Left lung (tissue), 10 donors: ENCODE measurements around the gene CCDC154. TPM values are rescaled to one million over a fixed set of nuclear protein-coding genes. Genes with fewer than 3 reads are reported as not detected.
A peak's percentile ranks its signal among the peaks of the same experiment; 100 is the strongest.

Source experiments
- ATAC-seq: fragments of 200-7000 bp; cut with Tn5 transposase; one replicate; pipeline ENCODE4 v1.9.1; 2020; ENCODE audit warnings: moderate library complexity
- DNase-seq, 4 donors: peaks; one replicate each; pipeline ENCODE4 v3.0.0-alpha.2; 2013 to 2020
- H3K27ac ChIP-seq, 2 donors: fragments of 200-600 bp; sonication (generic) in 1 of 2; one replicate each; pipeline versions ENCODE4 v1.5.0 to v1.8.0; 2020 to 2021
- H3K27me3 ChIP-seq, 2 donors: fragments of 200-600 bp; sonication (generic) in 1 of 2; one replicate each; pipeline versions ENCODE4 v1.5.0 to v1.8.0; 2020 to 2021
- H3K36me3 ChIP-seq, 2 donors: fragments of 200-600 bp; sonication (generic) in 1 of 2; one replicate each; pipeline versions ENCODE4 v1.5.0 to v1.8.0; 2020 to 2021
- H3K4me1 ChIP-seq, 2 donors: fragments of 200-600 bp; one replicate each; pipeline ENCODE4 v1.8.0; 2021
- H3K4me3 ChIP-seq, 2 donors: fragments of 200-600 bp; sonication (generic) in 1 of 2; one replicate each; pipeline versions ENCODE4 v1.5.0 to v1.8.0; 2020 to 2021; ENCODE audit warnings: mild to moderate bottlenecking in 1 of 2
- H3K9me3 ChIP-seq, 2 donors: fragments of 200-600 bp; sonication (generic) in 1 of 2; one replicate each; pipeline versions ENCODE4 v1.5.0 to v1.8.0; 2020 to 2021
- intact Hi-C, 2 donors: fragments of 100-400 bp; cut with DNase I; formaldehyde crosslinking; loops; one replicate each; pipeline versions ENCODE4 v1.11.2 to v1.14.2; 2022
- polyA plus RNA-seq, 6 donors: library from polyadenylated mRNA; unstranded; fragments of 120-200 nt; gene quantifications; one replicate each; pipeline ENCODE4 v1.2.1, GENCODE V29; 2013; ENCODE audit not compliant: insufficient read length in 6 of 6
- total RNA-seq, 2 donors: library from RNA; stranded (reverse); fragmentation: NEBNext Ultra II Directional; extraction: Animal tissue kit (Norgen Biotek cat#: 25700); gene quantifications; one replicate each; pipeline ENCODE4 v1.2.1, GENCODE V29; 2021
- TF ChIP-seq, protein P1 (sequence below), 2 donors: fragments of 200-600 bp; sonication (generic) in 1 of 2; IDR thresholded peaks; one replicate each; pipeline versions ENCODE4 v1.5.0 to v1.8.0; 2021; ENCODE audit warnings: antibody characterized with exemption in 2 of 2
- donor health status: DM: no; HTN: yes; CAD: no.
- donor health status: DM: no; HTN: no; CAD: no.

Gene CCDC154
- total and polyA plus RNA-seq, 8 donors: 1.5 to 11.8 (median 7.1) TPM

DNA sequence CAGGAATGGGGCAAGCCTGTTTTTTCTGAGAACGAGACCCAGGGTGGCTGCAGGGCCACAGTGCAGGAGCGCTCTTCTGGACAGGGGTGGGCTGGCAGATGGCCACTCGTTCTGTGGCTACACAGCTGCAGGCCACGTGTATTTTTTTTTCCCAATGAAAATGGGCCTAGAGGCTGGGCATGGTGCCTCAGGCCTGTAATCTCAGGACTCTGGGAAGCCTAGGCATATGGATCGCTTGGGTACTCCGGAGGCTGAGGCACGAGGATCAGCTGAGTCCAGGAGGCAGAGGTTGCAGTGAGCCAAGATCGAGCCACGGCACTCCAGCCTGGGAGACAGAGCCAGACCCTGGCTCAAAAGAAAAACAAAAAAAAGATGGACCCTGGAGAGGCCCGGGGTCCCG lies 36.6 kb downstream of the CCDC154 start:
- TF ChIP-seq, protein P1, sequence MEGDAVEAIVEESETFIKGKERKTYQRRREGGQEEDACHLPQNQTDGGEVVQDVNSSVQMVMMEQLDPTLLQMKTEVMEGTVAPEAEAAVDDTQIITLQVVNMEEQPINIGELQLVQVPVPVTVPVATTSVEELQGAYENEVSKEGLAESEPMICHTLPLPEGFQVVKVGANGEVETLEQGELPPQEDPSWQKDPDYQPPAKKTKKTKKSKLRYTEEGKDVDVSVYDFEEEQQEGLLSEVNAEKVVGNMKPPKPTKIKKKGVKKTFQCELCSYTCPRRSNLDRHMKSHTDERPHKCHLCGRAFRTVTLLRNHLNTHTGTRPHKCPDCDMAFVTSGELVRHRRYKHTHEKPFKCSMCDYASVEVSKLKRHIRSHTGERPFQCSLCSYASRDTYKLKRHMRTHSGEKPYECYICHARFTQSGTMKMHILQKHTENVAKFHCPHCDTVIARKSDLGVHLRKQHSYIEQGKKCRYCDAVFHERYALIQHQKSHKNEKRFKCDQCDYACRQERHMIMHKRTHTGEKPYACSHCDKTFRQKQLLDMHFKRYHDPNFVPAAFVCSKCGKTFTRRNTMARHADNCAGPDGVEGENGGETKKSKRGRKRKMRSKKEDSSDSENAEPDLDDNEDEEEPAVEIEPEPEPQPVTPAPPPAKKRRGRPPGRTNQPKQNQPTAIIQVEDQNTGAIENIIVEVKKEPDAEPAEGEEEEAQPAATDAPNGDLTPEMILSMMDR (IDR thresholded peaks at IDR 0.05): no peak
- Histone ChIP-seq H3K4me3 (peak overlapping the region; percentile 42 to 48), H3K9me3 (no peaks in the 10 kb centered on the region), H3K27me3 (no peaks in the 10 kb centered on the region), H3K27ac (peak overlapping the region in 1 of 2 donors; percentile 16), H3K4me1 (peaks cover 0 to 19% of the 10 kb centered on the region in 2 donors), H3K36me3 (peaks cover 0 to 31% of the 10 kb centered on the region in 2 donors)
- intact Hi-C loops: no loop called here
- ATAC-seq (peak; percentile 9), DNase-seq (no peak)

- TF ChIP-seq, protein P1 (IDR thresholded peaks at IDR 0.05): no peak
- no peak overlapping the region for H3K27ac ChIP-seq
- DNase-seq (no peak), ATAC-seq (no peak)
- no peak overlapping the region for H3K4me3 ChIP-seq
- no peaks in the 10 kb centered on the region for H3K27me3 ChIP-seq
- H3K4me1 ChIP-seq: peaks cover 0 to 15% of the 10 kb centered on the region in 2 donors
- intact Hi-C loops: no loop called here
- H3K36me3 ChIP-seq: peaks cover 0 to 63% of the 10 kb centered on the region in 2 donors
- H3K9me3 ChIP-seq: no peaks in the 10 kb centered on the region
These were observed 40.6 kb downstream of the CCDC154 start for GRCh38 chr16:1403733-1404132.

- Histone ChIP-seq H3K36me3 (peaks cover 0 to 70% of the 10 kb centered on the region in 2 donors), H3K4me1 (peaks cover 0 to 8% of the 10 kb centered on the region in 2 donors), H3K4me3 (no peak overlapping the region), H3K27ac (no peak overlapping the region), H3K9me3 (no peaks in the 10 kb centered on the region), H3K27me3 (no peaks in the 10 kb centered on the region)
- TF ChIP-seq, protein P1 (IDR thresholded peaks at IDR 0.05): no peak
- no peak for ATAC-seq
- intact Hi-C loops: no loop called here
- DNase-seq: no peak
These were observed 41.3 kb downstream of the CCDC154 start for GRCh38 chr16:1403036-1403435.

GRCh38 chr16:1401758-1402154 lies 42.6 kb downstream of the CCDC154 start:
- no peaks in the 10 kb centered on the region for H3K4me1 ChIP-seq
- TF ChIP-seq, protein P1 (IDR thresholded peaks at IDR 0.05): no peak
- intact Hi-C loops: no loop called here
- DNase-seq: no peak
- H3K27me3 ChIP-seq: no peaks in the 10 kb centered on the region
- H3K4me3 ChIP-seq: no peak overlapping the region
- no peak for ATAC-seq
- H3K36me3 ChIP-seq: peaks cover 0 to 73% of the 10 kb centered on the region in 2 donors
- H3K27ac ChIP-seq: no peak overlapping the region
- no peaks in the 10 kb centered on the region for H3K9me3 ChIP-seq

DNA sequence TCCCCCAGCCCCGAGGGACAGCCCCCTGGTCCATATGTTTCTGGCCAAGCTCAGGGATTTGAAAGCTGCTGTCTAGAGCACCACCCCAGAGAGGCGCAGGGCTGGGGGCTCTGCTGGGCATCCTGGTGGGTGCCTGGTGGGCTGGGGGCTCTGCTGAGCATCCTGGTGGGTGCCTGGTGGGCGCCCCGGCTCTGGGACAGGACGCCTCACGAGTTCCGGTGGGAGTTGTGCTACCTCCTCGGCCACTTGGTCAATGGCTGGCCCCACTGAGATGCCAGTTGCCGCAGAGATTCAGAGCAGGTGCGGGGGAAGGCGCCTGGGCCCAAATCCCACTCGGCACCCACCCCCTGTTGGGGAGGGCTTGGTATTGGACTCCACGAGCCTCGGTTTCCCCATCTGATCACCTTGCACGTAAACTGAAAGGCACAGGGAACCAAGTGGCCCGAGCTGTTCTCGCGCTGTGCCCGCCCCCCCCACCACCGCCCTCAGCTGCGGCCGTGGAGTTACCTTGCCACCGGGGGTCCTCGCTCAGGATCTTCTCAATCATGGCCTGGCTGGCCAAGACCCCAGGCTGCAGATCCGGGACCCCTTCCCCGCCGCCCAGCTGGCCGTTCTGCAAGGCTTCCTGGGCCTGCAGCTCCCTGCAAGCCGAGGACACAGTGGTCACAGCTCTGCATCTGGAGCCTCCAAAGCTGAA lies 43.1 kb downstream of the CCDC154 start:
- no peak overlapping the region for H3K27ac ChIP-seq
- intact Hi-C loops: no loop called here
- TF ChIP-seq, protein P1 (IDR thresholded peaks at IDR 0.05): no peak
- no peaks in the 10 kb centered on the region for H3K4me1 ChIP-seq
- DNase-seq: no peak
- peaks cover 0 to 70% of the 10 kb centered on the region in 2 donors for H3K36me3 ChIP-seq
- ATAC-seq: no peak
- no peak overlapping the region for H3K4me3 ChIP-seq
- H3K27me3 ChIP-seq: no peaks in the 10 kb centered on the region
- H3K9me3 ChIP-seq: no peaks in the 10 kb centered on the region
